HG03097 (cell line): ENCODE data around the gene FIGN.

Experiments
- ATAC-seq: cut with Tn5 transposase; IDR thresholded peaks from one replicate; pipeline ENCODE4 v1.9.1; 2021; ENCODE audit not compliant: unreplicated experiment, low FRiP score

FIGN gene

DNA sequence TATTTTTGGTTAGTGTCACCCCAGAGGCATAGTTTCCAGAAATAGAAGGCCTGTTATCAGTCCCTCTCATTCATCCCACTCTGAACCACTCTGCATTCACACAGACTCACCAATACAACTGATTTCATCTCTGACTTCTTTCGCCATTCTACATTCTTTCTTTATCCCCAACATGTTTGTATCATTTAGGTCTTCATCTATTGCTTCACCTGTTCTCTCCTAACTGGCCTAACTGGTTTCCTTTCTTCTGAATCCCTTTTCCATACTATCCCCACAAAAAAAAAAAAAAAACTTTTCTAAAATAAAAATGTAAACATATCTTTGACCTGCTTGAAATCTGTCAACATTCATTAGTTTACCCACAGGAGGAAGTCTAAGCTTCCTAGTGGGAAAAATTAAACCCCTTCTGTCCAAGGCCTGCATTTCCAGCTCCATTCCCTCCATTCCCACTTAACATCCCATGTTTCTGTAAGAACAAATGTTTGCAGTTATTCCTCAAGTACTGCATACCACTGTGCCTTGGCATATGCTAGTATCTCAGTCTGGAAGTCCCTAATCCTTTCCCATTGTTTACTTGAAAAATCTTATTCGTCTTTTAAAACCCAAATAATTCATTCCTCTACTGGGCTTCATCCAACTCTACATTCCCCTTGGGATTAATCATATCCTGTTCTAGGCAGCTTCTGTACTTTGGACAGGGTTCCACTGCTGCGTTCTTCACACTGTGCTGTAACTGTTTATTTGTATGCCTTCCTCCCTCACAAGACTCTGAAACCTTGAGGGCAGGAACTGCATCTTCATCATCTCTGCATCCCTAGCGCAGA is 68.5 kb downstream of the FIGN start:
- ATAC-seq, result no peak

DNA sequence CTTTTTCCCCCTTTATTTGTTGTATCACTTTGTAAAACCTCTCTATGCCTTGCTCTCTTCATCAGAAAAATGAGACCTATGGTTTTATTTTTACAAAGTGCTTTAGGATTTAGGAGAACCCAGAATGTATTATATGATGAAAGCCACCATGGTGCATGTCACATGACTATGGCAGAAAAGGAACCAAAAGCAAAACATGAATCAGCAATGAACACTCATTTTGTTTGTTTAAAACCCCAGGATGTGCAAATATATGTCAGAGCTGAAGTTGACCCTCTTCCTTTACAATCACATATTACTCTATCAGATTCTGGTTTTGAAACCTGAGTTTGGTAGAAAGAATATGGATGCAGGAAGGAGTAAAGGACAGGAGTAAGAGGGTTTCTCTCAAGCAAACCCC is 70.0 kb downstream of the FIGN start:
- ATAC-seq, result no peak

DNA sequence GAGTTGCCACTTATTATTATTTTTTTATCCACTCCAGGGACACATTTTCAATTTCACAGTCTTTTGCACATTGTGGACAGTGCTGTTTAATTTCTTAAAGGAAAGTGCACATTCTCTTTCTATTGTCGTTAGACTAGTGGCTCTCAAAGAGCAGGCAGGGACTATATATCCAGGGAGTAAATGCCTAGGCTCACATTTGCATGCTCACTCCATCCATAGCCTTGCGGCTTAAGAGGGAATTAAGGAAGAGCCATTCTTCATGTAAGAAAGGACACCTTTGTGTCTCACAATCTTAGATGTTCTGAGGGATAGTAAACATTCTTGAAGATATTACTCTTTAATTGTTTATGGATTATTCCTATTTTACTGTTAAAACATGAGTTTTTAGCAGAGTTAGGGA is 70.8 kb downstream of the FIGN start:
- no peak for ATAC-seq

DNA sequence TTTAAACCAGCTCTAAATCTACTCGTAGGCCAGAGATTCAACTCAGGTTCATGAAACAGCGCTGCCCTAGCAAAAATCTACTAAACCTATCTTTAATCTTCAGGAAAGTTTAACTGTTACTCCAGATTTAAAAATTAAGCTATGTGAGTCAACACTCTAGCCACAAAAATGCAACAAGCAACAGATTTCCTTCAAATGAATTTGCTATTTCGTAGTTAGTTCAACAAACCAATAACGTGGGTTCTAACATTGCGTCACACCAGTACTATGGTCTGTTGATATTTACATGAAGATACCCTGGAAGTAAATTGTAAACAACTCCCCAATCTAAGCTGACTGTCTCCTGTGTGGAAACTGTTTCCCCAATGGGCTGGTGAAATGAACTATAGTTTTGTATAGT is 71.2 kb downstream of the FIGN start:
- no peak for ATAC-seq

DNA sequence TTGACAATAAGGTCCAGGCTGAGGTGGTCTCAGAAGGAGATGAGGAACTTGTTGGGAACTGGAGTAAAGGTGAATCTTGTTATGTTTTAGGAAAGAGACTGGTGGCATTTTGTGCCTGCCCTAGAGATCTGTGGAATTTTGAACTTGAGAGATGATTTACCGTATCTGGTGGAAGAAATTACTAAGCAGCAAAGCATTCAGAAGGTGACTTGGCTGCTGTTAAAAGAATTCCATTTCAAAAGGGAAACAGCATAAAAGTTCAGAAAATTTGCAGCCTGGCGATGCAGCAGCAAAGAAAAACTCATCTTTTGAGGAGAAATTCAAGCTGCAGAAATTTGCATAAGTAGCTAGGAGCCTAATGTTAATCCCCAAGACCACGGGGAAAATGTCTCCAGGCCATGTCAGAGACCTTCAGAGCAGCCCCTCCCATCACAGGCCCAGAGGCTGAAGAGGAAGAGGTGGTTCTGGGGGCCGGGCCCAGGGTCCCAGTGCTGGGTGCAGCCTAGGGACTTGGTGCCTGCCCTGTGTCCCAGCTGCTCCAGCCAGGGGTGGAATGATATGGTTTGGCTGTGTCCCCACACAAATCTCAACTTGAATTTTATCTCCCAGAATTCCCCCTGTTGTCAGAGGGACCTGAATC is 73.5 kb downstream of the FIGN start:
- ATAC-seq, result no peak

DNA sequence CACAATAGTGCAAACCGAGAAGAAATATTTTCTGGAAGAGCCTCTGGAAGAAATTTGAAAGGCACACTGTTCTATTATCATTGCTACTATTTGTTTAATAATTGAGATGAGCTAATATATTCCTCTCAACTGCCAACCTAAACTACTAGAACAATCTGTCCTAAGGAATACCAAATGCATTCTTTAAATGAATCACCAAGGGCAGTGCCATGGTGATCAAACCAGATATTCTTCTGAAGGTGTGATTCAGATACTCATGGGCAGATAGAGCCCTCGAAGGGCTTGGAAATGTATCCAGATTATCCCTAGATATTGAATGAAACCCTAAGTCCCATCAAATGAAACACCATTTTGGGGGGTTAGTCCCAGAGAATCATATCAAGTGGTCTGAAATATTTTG is 76.6 kb downstream of the FIGN start:
- no peak for ATAC-seq

DNA sequence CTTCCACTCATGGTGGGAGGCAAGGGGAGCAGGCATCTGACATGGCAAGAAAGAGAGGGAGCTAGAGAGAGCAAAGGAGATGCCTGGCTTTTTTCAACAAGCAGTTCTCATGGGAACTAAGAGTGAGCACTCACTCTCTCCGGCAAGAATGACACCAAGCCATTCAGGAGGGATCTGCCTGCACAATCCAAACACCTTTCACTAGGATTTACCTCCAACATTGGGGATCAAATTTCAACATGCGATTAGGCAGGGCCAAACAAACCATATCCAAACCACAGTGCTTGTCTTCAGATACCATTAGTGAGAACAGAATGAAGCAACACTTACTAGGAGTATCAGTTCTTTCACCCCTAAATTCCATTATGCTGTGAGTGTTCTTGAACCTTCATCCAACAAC is 77.3 kb downstream of the FIGN start:
- no peak for ATAC-seq

DNA sequence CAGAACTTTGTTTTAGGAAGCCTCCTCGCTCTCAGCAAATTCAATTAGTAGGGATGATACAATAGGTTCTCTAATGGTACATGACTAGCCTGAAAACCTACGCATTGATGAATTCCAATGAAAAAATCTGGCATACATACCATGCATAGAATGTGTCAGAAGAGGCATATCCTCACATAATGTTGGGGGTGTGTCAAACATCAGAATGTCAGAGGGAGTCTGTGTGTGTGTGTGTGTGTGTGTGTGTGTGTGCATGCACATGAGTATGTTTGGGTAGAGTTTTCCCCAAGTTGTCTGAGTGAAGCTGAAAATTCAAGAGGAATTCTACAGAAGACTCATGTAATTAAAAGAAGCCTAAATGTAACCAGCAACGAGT is 78.5 kb downstream of the FIGN start:
- no peak for ATAC-seq

DNA sequence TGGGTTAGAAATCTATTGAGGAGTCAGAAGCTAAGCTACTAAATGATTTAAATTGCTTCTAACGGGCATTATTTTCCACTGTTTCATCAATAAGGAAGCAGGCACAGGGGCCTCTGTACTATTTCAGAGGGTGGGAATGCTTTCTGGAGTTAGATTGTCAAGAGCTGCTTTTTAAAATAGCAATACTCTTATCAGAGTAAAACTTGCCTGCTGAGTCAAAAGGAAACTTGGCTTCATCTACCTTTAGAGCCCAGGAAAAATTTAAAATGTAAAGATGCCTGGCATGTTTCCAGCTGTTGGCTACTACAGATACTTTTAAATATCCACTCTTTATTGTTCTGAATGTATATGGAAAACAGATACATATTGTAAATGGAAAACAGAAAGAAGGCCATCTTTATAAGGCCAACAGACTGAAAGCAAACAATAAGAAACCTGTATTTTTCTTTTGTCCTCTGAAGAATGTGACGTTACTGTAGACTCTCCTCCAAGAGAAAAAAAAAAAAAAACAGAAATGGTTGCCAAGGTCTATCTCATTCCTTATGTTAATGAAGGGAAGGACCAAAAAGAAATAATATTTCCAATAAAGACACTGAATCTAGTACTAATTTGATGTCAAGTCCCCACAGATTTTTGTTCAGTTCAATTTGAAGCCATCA is 79.1 kb downstream of the FIGN start:
- ATAC-seq, result no peak

DNA sequence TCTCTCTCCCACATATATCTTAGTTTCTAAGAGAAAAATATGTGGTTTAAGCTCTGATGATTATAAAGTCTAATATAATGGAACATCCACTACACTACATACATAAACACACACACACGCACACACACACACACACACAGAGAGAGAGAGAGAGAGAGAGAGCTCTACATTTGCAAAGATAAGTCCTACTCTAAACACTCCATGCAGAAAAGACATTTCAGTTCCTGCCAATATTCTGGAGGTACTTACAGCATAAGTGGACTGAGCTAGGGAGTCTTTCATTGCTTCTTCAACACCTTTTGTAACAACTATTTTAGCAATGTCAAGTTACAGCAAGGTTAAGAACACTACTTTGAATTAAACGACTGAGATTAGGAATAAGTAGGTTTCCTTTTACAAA is 80.1 kb downstream of the FIGN start:
- no peak for ATAC-seq

DNA sequence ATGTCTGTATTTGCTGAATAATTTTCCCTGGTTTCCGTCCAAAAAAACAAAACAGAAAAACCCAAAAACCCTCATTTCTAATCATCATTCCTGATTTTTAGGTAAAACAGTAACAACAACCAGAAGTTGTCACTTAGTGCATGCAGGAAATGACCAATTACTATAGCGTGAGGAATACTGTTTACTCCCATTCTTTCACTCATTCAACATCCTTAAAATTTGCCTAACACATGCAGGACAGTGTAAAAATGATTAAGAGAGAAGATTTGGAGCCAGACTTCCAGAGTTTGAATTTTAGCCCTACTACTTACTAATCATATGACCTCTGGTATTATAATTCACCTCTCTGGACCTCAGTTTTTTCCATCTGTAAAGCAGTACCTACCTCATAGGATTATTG is 83.1 kb downstream of the FIGN start:
- no peak for ATAC-seq

DNA sequence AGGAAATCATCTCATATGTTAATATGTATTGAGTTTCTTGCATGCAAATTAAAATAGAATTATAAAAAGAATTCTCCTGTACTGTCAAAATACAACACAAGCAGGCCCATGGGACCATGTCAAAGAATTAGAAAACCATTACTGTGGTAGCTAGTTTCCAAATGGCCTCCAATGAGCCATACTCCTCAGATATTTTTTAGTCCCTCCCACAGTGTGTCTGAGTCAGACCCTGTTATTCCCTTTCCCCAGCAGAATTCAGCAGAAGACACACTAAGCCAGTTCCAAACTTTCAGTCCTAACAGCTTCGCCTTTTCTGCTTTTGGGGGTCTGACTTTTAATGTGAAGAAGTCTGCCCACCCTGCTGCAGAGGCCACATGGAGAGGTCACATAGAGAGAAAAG is 86.7 kb downstream of the FIGN start:
- ATAC-seq, result no peak

DNA sequence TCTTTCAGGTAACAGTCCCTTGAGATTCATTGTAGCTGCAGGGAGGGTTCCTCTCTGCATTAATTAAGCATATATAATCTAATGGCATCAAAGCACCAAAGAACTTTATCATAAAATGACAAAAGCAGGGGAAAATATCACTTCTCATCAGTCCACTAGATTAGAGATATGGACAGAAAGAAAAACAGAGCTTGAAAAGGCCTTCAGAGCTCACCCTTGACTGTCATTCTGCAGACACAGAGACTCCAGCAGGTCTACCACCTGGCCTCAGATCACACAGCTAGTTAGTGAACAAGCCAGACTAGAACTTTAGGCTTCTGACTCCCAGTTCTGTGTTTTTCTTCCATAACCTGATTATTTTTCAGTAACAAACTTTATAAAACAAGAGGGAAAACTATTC is 88.5 kb downstream of the FIGN start:
- ATAC-seq, result no peak

DNA sequence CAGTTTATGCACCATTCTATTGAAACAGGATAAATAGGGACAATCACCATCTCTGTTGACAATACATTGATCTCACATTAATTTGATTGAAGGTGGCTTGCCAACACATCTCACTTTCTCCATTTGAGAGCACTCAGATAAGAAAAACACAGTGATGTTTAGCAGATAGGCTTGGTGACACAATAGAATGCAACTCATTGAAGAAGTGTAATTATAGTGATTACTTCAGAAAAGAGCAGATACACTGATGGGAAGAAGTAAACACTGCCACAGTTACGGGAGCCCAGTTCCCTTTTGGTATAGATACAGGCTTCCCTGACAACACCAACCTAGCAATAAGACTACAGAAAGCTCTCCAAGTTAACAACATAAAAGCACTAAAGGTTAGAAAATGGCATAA is 89.1 kb downstream of the FIGN start:
- no peak for ATAC-seq

DNA sequence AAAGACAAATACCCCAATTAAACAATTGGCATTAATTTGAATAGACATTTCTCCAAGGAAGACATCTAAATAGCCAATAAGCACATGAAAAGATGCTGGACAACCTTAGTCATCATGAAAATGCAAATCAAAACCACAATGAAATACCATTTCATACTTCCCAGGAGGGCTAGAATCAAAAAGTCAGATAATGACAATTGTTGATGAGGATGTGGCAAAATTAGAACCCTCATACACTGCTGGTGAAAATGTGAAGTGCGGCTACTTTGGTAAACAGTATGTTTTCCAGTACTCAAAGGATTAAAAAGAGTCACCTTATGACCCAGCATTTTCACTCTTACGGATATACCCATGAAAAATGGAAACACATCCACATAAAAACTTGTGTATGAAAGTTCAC is 91.6 kb downstream of the FIGN start:
- ATAC-seq, result no peak

DNA sequence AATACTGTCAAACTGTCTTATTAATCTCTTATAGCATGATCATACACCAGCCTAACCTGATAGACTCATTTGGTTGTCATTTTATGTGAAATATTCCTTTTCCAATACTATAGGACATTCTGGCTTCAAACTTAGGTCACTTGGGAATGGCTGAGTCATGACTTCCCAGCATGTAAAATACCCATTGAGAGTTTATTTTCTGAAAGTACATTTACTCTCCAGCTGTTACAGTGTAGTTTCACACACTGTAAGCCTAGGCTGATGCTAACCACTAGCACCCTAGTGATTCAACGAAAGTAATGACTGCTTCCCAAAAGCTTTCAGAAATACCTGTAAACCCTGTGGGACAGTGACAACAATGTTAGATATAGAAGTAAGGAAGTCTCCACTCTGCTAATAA is 93.8 kb downstream of the FIGN start:
- no peak for ATAC-seq

DNA sequence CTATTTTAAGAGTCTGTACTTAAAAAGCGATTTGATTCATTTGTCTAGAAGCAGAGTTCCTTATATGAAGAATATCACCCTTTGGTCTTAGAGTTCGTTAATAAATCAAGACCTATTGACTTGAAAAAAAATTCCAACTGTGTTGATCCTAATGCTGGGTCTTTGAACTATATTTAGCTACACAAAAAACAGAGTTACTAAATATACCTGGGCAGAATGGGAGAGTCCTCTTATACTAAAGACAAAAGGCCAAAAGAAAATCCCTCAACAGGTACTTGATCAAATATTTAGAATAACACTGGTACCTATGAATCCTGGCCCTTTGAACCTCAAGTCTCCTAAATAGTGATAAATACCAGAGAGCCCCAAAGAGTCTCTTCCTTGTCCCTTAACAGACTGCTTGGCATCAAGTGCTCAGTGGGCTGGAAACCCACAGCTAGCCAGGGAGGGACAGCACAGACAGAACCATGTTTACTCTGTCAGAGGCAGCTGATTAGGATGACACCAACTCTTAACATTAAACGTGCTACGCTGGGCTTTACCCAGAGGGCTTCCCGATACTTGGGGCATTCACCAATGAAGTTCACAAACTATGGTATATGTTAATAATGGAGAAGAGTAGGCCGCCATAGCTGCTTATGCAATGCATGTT is 95.1 kb downstream of the FIGN start:
- no peak for ATAC-seq

DNA sequence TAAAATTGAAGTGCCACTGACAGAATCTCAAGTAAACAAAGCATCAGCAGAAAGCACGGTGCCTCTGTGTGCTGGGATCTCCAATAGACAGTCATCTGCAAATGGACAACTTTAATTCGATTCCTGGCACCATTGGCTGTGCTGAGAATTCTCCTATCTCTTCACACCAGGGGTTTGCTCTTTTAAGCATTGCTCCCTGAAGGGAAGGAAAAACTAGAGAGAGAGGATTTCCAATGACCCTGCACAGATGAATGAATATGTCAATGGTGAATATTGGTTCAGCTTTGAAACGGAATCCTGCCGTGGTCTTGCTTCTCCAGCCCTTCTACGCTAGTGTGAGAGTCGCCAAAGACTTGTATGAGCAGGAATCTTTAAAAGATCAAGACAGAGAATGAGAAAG is 97.9 kb downstream of the FIGN start:
- ATAC-seq, result no peak

DNA sequence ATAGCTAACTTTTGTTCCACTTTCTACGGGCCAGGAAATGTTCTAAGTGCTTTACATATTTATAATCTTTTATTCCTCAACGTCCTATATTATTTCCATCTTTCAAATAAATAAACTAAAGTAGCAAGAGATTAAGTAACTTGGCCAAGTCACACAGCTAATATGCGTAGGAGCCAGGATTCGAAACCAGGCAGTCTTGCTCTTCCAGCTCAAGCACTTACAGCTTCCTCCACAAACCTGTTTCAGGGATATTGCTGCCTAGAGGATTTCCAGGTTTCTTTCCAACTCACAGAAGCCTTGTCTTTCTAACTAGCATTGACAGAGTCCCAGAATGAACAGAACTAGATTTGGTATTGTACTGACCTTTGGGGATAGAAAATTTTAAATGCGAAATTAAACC is 102.5 kb downstream of the FIGN start:
- ATAC-seq, result no peak

DNA sequence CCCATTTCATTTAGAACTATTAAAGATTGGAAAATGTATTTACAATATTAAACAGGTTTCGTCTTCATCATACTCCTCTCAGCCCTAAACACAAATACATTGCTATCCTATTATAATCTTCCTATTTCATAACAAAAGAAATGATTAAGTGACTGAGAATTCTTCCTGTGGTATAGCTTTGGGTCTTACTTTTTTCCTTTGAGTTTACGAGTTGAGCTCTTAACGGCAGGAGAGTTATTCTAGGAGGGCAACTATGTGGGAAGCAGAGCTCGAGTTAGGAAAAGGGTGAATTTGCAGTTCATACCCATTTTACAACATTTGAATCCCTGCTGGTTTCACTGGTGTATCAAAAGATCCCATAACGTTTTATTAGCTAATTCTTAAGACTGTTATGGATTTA is 105.0 kb downstream of the FIGN start:
- ATAC-seq, result no peak

DNA sequence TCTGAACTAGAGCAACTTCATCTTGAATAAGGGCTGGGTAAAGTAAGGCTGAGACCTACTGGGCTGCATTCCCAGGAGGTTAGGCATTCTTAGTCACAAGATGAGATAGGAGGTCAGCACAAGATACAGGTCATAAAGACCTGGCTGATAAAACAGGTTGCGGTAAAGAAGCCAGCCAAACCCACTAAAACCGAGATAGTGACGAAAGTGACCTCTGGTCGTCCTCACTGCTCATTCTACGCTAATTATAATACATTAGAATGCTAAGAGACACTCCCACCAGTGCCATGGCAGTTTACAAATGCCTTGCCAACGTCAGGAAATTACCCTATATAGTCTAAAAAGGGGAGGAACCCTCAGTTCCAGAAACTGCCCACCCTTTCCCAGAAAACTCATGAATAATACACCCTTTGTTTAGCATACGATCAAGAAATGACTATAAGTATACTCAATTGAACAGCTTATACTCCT is 109.1 kb downstream of the FIGN start:
- ATAC-seq, result no peak
